ENCODE measurements around the gene INPP5K.
"Not testable (repeated sequence)": the region's sequence is repeated elsewhere in the genome, so short reads cannot be mapped to it uniquely, and the experiment has no call there.

INPP5K gene

DNA sequence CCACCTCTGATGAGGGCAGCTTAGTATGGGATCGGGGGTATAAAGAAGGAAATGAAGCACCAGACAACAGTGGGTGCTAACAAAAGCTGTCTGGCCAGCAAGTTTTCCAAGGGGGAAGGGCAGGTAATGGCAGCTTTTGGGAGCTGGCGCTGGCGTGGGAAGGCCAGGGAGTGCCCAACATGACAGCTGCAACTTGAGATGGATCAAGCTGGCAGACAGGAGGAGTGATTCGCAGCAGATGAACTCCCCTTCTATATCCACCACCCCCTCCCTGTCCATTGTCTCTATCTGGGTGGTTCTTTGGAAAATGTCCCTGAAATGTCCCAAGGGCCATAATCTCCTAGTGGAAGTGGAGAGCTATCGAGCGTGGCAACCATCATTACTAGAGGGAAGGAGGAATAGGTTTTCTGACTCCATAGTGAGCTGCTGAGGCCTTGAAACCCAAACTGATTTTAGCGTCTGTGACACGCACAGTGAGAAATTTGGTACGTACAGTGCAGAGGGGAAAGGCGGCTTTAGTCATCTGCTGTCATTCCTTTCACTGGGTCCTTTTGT lies 4.8 kb upstream of the INPP5K start:
- Histone ChIP-seq H3K27me3 (ENCODE audit: insufficient read depth, low read length) (no peaks in the 10 kb centered on the region), H3K4me3 (ENCODE audit: low read depth, low read length) (no peak overlapping the region), H3K79me2 (ENCODE audit: control insufficient read depth, insufficient read depth, low read length, unreplicated experiment) (peaks cover 8% of the 10 kb centered on the region), H3K4me1 (ENCODE audit: control insufficient read depth, insufficient read depth, low read length, unreplicated experiment) (peaks cover 8% of the 10 kb centered on the region), H3K36me3 (ENCODE audit: insufficient read depth, low read length) (no peaks in the 10 kb centered on the region; the same call in 1 of the 2 replicates), H2AFZ (ENCODE audit: low read length, unreplicated experiment) (no peak overlapping the region), H3K27ac (ENCODE audit: low read depth, low read length) (no peak overlapping the region)

- no peaks in the 10 kb centered on the region for H3K27me3 ChIP-seq (ENCODE audit: insufficient read depth, low read length)
- peaks cover 20% of the 10 kb centered on the region for H3K79me2 ChIP-seq (ENCODE audit: control insufficient read depth, insufficient read depth, low read length, unreplicated experiment)
- no peaks in the 10 kb centered on the region; the same call in 1 of the 2 replicates for H3K36me3 ChIP-seq (ENCODE audit: insufficient read depth, low read length)
- no peak overlapping the region for H3K4me3 ChIP-seq (ENCODE audit: low read depth, low read length)
- no peak overlapping the region for H2AFZ ChIP-seq (ENCODE audit: low read length, unreplicated experiment)
- H3K4me1 ChIP-seq (ENCODE audit: control insufficient read depth, insufficient read depth, low read length, unreplicated experiment): peaks cover 14% of the 10 kb centered on the region
- H3K27ac ChIP-seq (ENCODE audit: low read depth, low read length): no peak overlapping the region
Measured at GRCh38 chr17:1519678-1520077, 3.3 kb upstream of the INPP5K start.

- peaks cover 14% of the 10 kb centered on the region for H3K4me1 ChIP-seq (ENCODE audit: control insufficient read depth, insufficient read depth, low read length, unreplicated experiment)
- no peak overlapping the region for H2AFZ ChIP-seq (ENCODE audit: low read length, unreplicated experiment)
- H3K4me3 ChIP-seq (ENCODE audit: low read depth, low read length): no peak overlapping the region; the same call in 1 of the 2 replicates
- H3K36me3 ChIP-seq (ENCODE audit: insufficient read depth, low read length): no peaks in the 10 kb centered on the region; the same call in 1 of the 2 replicates
- peaks cover 20% of the 10 kb centered on the region for H3K79me2 ChIP-seq (ENCODE audit: control insufficient read depth, insufficient read depth, low read length, unreplicated experiment)
- H3K27ac ChIP-seq (ENCODE audit: low read depth, low read length): no peak overlapping the region
- H3K27me3 ChIP-seq (ENCODE audit: insufficient read depth, low read length): no peaks in the 10 kb centered on the region
Measured at GRCh38 chr17:1518410-1518809, 2.0 kb upstream of the INPP5K start.

- Histone ChIP-seq H3K27ac (ENCODE audit: low read depth, low read length) (peak overlapping the region; percentile 16), H3K27me3 (ENCODE audit: insufficient read depth, low read length) (no peaks in the 10 kb centered on the region), H3K79me2 (ENCODE audit: control insufficient read depth, insufficient read depth, low read length, unreplicated experiment) (peaks cover 20% of the 10 kb centered on the region), H2AFZ (ENCODE audit: low read length, unreplicated experiment) (peak overlapping the region; percentile 83), H3K4me1 (ENCODE audit: control insufficient read depth, insufficient read depth, low read length, unreplicated experiment) (peaks cover 31% of the 10 kb centered on the region), H3K36me3 (ENCODE audit: insufficient read depth, low read length) (no peaks in the 10 kb centered on the region; the same call in 1 of the 2 replicates), H3K4me3 (ENCODE audit: low read depth, low read length) (peak overlapping the region; percentile 97)
Measured at GRCh38 chr17:1515640-1516387, 598 bp downstream of the INPP5K start.

- no peak overlapping the region for H3K27ac ChIP-seq (ENCODE audit: low read depth, low read length)
- no peaks in the 10 kb centered on the region for H3K27me3 ChIP-seq (ENCODE audit: insufficient read depth, low read length)
- no peaks in the 10 kb centered on the region for H3K36me3 ChIP-seq (ENCODE audit: insufficient read depth, low read length)
- H2AFZ ChIP-seq (ENCODE audit: low read length, unreplicated experiment): no peak overlapping the region
- no peak overlapping the region for H3K4me3 ChIP-seq (ENCODE audit: low read depth, low read length)
- peaks cover 11% of the 10 kb centered on the region for H3K79me2 ChIP-seq (ENCODE audit: control insufficient read depth, insufficient read depth, low read length, unreplicated experiment)
- H3K4me1 ChIP-seq (ENCODE audit: control insufficient read depth, insufficient read depth, low read length, unreplicated experiment): peaks cover 23% of the 10 kb centered on the region
Measured at GRCh38 chr17:1512351-1512750, 4.1 kb downstream of the INPP5K start.

DNA sequence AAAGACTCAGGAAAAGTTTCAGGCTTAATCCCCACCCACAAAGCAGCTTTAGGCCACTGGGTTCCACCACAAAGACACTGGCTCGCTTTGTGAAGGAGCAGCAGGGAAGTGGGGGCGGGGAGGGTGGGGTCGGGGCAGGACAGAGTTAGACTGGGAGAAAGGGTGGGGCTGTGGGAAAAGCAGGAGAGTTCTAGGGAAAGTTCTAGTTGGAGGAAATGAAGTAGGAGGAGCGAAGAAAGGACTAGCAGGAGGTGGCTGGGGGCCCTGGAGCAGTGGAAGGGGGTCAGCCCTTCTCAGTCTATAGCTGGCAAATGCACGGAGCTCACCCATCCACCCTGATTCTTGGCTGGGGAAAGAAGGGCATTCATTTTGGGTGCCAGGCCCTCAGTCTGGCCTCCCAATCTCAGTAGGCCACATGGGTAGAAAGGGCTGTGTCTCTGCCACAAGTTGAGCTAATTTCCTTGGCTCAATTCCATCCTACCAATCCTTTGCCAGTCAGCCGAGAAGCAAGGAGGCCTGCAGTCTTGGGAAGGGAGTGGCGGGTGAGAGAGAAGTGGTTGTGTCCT lies 4.6 kb downstream of the INPP5K start:
- Histone ChIP-seq H3K4me3 (ENCODE audit: low read depth, low read length) (no peak overlapping the region), H3K27me3 (ENCODE audit: insufficient read depth, low read length) (no peaks in the 10 kb centered on the region), H3K27ac (ENCODE audit: low read depth, low read length) (no peak overlapping the region), H3K4me1 (ENCODE audit: control insufficient read depth, insufficient read depth, low read length, unreplicated experiment) (peaks cover 23% of the 10 kb centered on the region), H3K36me3 (ENCODE audit: insufficient read depth, low read length) (no peaks in the 10 kb centered on the region), H2AFZ (ENCODE audit: low read length, unreplicated experiment) (no peak overlapping the region), H3K79me2 (ENCODE audit: control insufficient read depth, insufficient read depth, low read length, unreplicated experiment) (peaks cover 11% of the 10 kb centered on the region)

DNA sequence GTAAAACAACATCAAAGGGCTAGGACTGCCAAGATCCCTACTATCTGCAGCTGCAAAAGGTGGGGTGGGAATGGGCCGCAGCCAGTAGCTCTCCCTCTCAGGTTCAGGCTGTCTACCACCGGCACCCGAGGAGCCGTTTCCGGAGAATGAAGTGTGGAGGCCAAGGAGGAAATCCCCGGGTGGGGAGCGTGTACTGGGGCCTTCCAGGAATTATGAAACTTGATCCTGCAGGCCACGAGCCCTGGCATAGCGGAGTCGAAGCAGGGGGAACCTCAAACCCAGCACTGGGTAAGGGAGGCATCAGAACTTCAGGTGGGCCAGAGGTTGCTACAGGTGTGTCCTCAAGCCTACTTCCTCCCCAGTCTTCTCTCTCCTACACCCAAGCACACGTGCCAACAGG lies 5.1 kb downstream of the INPP5K start:
- Histone ChIP-seq H3K79me2 (ENCODE audit: control insufficient read depth, insufficient read depth, low read length, unreplicated experiment) (peaks cover 11% of the 10 kb centered on the region), H3K27me3 (ENCODE audit: insufficient read depth, low read length) (no peaks in the 10 kb centered on the region), H3K36me3 (ENCODE audit: insufficient read depth, low read length) (no peaks in the 10 kb centered on the region), H2AFZ (ENCODE audit: low read length, unreplicated experiment) (no peak overlapping the region), H3K4me3 (ENCODE audit: low read depth, low read length) (no peak overlapping the region), H3K4me1 (ENCODE audit: control insufficient read depth, insufficient read depth, low read length, unreplicated experiment) (peaks cover 23% of the 10 kb centered on the region), H3K27ac (ENCODE audit: low read depth, low read length) (no peak overlapping the region)

DNA sequence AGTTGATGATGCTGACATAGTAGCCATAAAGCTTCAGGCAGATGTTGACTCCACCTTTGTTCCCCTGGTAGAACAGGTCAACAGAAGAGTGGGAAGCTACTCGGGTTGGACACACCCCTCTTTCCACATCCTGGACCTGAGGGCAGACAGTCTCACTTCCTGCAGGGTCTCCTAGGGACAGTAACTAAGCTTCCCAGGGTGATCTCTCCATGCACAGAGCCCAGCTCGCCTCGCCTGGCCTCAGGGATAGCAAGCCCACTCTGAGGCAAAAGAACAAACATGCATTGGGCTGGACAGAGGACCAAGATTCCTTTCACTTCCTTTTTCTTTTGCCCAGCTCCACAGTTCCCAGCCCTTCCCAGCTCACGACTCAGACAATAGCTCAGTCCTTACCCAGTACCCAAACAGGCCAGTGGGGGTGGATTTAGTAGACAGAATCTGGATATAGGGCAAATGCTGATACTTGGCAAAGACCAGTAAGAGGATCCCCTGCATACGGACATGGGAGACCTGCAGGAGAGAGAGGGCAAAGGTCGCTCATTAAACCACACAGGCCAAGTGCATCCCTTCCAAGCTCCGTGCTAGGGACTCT lies 7.0 kb downstream of the INPP5K start:
- Histone ChIP-seq H2AFZ (ENCODE audit: low read length, unreplicated experiment) (no peak overlapping the region), H3K4me3 (ENCODE audit: low read depth, low read length) (no peak overlapping the region), H3K79me2 (ENCODE audit: control insufficient read depth, insufficient read depth, low read length, unreplicated experiment) (no peaks in the 10 kb centered on the region), H3K36me3 (ENCODE audit: insufficient read depth, low read length) (no peaks in the 10 kb centered on the region), H3K27me3 (ENCODE audit: insufficient read depth, low read length) (no peaks in the 10 kb centered on the region), H3K27ac (ENCODE audit: low read depth, low read length) (no peak overlapping the region), H3K4me1 (ENCODE audit: control insufficient read depth, insufficient read depth, low read length, unreplicated experiment) (peaks cover 17% of the 10 kb centered on the region)

DNA sequence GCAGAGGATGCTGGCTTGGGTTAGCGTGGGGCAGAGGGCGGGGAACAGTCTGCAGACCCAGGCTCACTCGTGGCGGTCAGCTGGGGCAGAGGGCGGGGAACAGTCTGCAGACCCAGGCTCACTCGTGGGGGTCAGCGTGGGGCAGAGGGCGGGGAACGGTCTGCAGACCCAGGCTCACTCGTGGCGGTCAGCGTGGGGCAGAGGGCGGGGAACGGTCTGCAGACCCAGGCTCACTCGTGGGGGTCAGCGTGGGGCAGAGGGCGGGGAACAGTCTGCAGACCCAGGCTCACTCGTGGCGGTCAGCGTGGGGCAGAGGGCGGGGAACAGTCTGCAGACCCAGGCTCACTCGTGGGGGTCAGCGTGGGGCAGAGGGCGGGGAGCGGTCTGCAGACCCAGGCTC lies 7.7 kb downstream of the INPP5K start:
- not testable (repeated sequence) for H3K79me2 ChIP-seq (ENCODE audit: control insufficient read depth, insufficient read depth, low read length, unreplicated experiment); H3K36me3 ChIP-seq (ENCODE audit: insufficient read depth, low read length); H3K27me3 ChIP-seq (ENCODE audit: insufficient read depth, low read length); H3K4me3 ChIP-seq (ENCODE audit: low read depth, low read length); H3K27ac ChIP-seq (ENCODE audit: low read depth, low read length); H2AFZ ChIP-seq (ENCODE audit: low read length, unreplicated experiment)
- H3K4me1 ChIP-seq (ENCODE audit: control insufficient read depth, insufficient read depth, low read length, unreplicated experiment): peaks cover 17% of the 10 kb centered on the region

DNA sequence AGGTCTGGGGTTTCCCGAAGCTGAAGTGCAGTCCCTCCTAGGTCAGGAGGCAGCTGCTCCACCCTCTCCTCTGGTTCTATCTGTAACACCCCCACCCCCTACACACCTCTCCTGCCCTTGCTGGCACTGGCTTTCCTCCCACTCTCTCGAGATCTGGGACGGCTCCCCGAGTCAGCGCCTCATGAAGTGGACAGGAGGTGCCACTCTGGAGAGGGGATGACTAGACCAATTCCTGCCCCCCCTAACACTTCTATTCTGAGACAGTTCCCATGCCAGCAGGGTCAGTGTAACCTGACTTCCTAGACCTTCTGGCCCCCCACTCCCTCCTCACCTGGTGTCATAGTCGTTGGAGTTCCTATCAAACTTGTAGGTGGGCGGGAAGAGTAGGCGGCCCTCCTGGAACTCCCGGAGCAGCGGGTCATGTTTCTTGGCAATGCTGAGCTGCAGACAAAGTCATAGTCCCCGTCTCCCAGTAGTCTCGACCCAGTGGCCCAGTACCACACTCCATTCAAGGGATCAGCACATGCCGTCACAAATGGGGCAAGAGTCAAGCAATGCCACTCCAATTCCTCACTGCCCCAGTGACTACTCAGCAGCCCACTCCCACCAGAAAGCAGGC lies 9.7 kb downstream of the INPP5K start:
- Histone ChIP-seq H3K27ac (ENCODE audit: low read depth, low read length) (no peak overlapping the region), H3K36me3 (ENCODE audit: insufficient read depth, low read length) (no peaks in the 10 kb centered on the region), H3K4me3 (ENCODE audit: low read depth, low read length) (no peak overlapping the region), H3K4me1 (ENCODE audit: control insufficient read depth, insufficient read depth, low read length, unreplicated experiment) (peaks cover 9% of the 10 kb centered on the region), H2AFZ (ENCODE audit: low read length, unreplicated experiment) (no peak overlapping the region), H3K27me3 (ENCODE audit: insufficient read depth, low read length) (no peaks in the 10 kb centered on the region), H3K79me2 (ENCODE audit: control insufficient read depth, insufficient read depth, low read length, unreplicated experiment) (no peaks in the 10 kb centered on the region)

All from ACC112 (cell line).